RWPE2 (cell line): ENCODE results near the gene PTX4.
A peak's percentile ranks its signal among the peaks of the same experiment; 100 is the strongest.

Source experiments
- ATAC-seq: fragments of 200-7000 bp; cut with Tn5 transposase; 3 replicates; pipeline ENCODE4 v1.9.1; 2021; ENCODE audit warnings: low read depth
- DNase-seq: peaks from one replicate; pipeline ENCODE4 v3.0.0-alpha.2; 2020; ENCODE audit warnings: low spot score
- H3K27ac ChIP-seq: fragments of 450-650 bp; 2 replicates; pipeline ENCODE4 v1.5.1; 2017; ENCODE audit warnings: mild to moderate bottlenecking; ENCODE audit not compliant: poor library complexity, severe bottlenecking
- H3K27me3 ChIP-seq: fragments of 250-450 bp; sonication (Bioruptor Pico); 2 replicates; pipeline ENCODE4 v1.5.1; 2021; ENCODE audit warnings: mild to moderate bottlenecking, moderate library complexity; ENCODE audit not compliant: insufficient read depth, poor library complexity, severe bottlenecking
- H3K36me3 ChIP-seq: fragments of 250-450 bp; sonication (Bioruptor Pico); 2 replicates; pipeline ENCODE4 v1.5.1; 2020; ENCODE audit warnings: low read depth, mild to moderate bottlenecking, moderate library complexity
- H3K4me1 ChIP-seq: fragments of 250-450 bp; sonication (Bioruptor Pico); 2 replicates; pipeline ENCODE4 v1.5.1; 2021; ENCODE audit warnings: mild to moderate bottlenecking, moderate library complexity; ENCODE audit not compliant: insufficient read depth, poor library complexity, severe bottlenecking
- H3K4me3 ChIP-seq: fragments of 250-450 bp; sonication (Bioruptor Pico); 2 replicates; pipeline ENCODE4 v1.5.1; 2021; ENCODE audit warnings: mild to moderate bottlenecking, moderate library complexity; ENCODE audit not compliant: severe bottlenecking
- H3K9me3 ChIP-seq: fragments of 250-450 bp; sonication (Bioruptor Pico); 2 replicates; pipeline ENCODE4 v1.5.1; 2021; ENCODE audit warnings: mild to moderate bottlenecking, moderate library complexity; ENCODE audit not compliant: severe bottlenecking
- CTCF ChIP-seq: fragments of 450-650 bp; IDR thresholded peaks from one replicate; pipeline ENCODE4 v1.5.1; 2017; ENCODE audit warnings: mild to moderate bottlenecking, moderate library complexity; ENCODE audit not compliant: poor library complexity, severe bottlenecking

The PTX4 gene

GRCh38 chr16:1444730-1445517, 43.8 kb downstream of the PTX4 start:
- Histone ChIP-seq H3K27ac (no peak overlapping the region), H3K9me3 (no peaks in the 10 kb centered on the region), H3K4me1 (no peaks in the 10 kb centered on the region), H3K4me3 (no peak overlapping the region), H3K27me3 (no peaks in the 10 kb centered on the region), H3K36me3 (no peaks in the 10 kb centered on the region)
- DNase-seq (no peak), ATAC-seq (no peak)
- no peak for TF ChIP-seq CTCF

GRCh38 chr16:1443980-1444729, 44.6 kb downstream of the PTX4 start, which contains the start of gene CCDC154:
Gene CCDC154 (minus strand): TSS chr16:1444556. CDS start chr16:1444322, 234 bp downstream.
- no peak for ATAC-seq

GRCh38 chr16:1443403-1443973, 45.3 kb downstream of the PTX4 start:
- H3K9me3 ChIP-seq, result no peaks in the 10 kb centered on the region
- H3K4me1 ChIP-seq, result no peaks in the 10 kb centered on the region
- H3K27ac ChIP-seq, result no peak overlapping the region
- no peak for DNase-seq
- 0 out of 3 replicates have a peak, but pooled peaks have one; percentile 4 for ATAC-seq
- H3K36me3 ChIP-seq, result no peaks in the 10 kb centered on the region
- H3K27me3 ChIP-seq, result no peaks in the 10 kb centered on the region
- H3K4me3 ChIP-seq, result no peak overlapping the region
- no peak for TF ChIP-seq CTCF

More at GRCh38 chr16:1443980-1444729, 44.6 kb downstream of the PTX4 start, which contains the start of gene CCDC154:
- no peak for DNase-seq
- no peak within 1 kb of the TSS for H3K27ac ChIP-seq
- H3K27me3 ChIP-seq, result no peaks in the 10 kb centered on the region
- no peaks in the 10 kb centered on the region for H3K36me3 ChIP-seq
- H3K4me3 ChIP-seq, result no peak within 1 kb of the TSS
- TF ChIP-seq CTCF, result no peak
- H3K4me1 ChIP-seq, result no peaks in the 10 kb centered on the region
- H3K9me3 ChIP-seq, result no peaks in the 10 kb centered on the region

GRCh38 chr16:1442697-1443096, 46.0 kb downstream of the PTX4 start:
- Histone ChIP-seq H3K9me3 (no peaks in the 10 kb centered on the region), H3K27me3 (no peaks in the 10 kb centered on the region), H3K36me3 (no peaks in the 10 kb centered on the region), H3K27ac (no peak overlapping the region), H3K4me1 (no peaks in the 10 kb centered on the region), H3K4me3 (no peak overlapping the region)
- no peak for TF ChIP-seq CTCF
- DNase-seq, result no peak
- no peak for ATAC-seq
